NCI-H2227 (cell line): ENCODE results near the gene MAOB.

ENCODE experiments used
- DNase-seq: peaks from one replicate; lab custom pipeline; 2025; ENCODE audit not compliant: unreplicated experiment; lab: John Stamatoyannopoulos, UW

Gene MAOB

GRCh38 chrX:43861750-43862149 lies 20.5 kb downstream of the MAOB start:
- DNase-seq, result no peak

DNA sequence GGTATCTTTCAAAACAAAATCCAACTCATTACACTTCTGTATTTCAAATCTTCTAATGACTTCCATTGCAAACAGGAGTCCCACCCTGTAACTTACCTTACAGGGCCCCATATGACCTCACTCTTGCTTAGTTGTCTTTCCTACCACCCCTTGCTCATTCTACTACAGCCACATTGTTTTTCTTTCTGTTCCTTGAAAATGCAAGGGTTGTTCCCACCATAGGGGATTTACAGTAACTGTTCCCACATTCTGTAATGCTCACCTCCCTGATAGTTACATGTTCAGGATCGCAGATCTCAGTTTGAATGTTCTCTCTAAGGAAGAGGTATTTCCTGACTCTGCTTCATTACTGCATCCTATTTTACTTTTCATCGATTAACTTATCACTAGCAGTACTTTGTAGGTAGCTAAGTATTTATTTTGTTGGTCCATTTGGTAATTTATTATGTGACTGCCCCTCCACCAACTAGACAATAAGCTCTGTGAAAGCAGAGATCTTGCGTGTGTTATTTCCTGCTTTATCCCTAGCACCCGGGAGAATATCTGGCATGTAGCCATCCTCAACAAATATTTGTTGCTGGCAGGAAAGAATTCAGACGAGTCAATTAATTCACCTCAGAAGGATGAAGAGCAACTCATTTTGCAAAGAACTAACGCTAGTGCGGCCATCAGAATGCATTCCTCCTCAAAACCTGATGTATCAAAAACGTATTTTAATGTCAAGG lies 21.4 kb downstream of the MAOB start:
- peak; percentile 14 for DNase-seq

DNA sequence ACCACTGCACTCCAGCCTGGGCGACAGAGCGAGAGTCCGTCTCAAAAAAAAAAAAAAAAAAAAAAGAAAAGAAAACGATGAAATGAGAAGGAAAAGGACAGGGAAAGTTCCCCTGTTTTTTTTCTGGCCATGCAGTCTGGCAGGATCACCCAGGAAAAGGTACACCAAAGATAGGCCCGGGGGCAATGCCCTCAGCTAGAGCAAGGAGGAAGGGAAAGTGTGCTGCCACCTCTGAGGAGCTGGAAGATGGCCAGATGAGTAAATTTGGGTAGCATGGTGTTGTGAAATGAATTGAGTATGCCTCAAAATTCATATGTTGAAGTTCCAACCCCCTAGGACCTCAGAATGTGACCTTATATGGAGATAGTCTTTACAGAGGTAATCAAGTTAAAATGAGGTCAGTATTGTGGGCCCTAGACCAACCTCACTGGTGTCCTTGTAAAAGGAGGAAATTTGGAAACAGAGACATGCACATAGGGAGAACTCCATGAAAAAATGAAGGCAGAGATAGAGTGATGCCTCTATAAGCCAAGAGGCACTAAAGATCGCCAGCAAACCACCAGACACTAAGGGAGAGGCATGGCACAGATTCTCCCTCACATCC lies 28.9 kb downstream of the MAOB start:
- DNase-seq, result no peak

DNA sequence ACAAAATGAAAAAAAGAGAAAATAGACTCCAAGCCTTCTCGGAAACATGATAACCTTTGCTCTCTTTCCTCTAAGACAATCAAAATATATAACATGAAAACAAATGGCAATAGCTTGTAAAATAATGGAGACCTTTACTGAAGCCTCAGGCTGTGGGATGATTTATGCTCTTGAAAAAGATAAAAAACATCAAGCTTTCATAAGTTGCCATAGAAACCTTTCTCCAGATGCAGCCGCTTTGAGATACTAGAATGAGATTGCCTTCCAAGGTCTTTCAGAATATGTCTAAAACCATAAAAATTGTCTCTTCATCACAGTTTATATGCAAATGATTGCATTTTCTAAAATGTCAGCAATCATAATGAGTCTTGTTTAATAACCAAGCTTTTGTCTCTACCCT lies 31.6 kb downstream of the MAOB start:
- peak; percentile 16 for DNase-seq

GRCh38 chrX:43849173-43849572 lies 33.1 kb downstream of the MAOB start:
- no peak for DNase-seq

GRCh38 chrX:43847352-43847751 lies 34.9 kb downstream of the MAOB start:
- DNase-seq, result no peak

GRCh38 chrX:43846558-43846957 lies 35.7 kb downstream of the MAOB start:
- no peak for DNase-seq

DNA sequence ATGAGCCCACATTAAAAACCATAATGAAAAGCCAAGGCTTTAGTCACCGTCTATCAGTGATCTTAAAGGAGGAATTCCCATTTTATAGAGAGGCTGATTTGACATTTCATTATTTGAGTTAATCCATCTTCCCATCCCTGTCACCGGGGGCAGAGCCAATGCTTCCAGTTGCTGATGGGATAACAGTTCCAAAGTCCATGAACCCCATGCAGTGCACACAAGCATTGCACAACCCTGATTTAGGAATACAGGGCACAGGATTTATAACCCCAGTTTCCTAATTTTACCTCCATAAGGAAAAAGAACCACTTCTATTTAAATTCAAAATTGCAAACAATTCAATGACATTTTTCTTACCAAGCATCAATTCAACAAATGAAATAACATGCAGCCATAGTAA lies 36.5 kb downstream of the MAOB start:
- DNase-seq, result no peak

DNA sequence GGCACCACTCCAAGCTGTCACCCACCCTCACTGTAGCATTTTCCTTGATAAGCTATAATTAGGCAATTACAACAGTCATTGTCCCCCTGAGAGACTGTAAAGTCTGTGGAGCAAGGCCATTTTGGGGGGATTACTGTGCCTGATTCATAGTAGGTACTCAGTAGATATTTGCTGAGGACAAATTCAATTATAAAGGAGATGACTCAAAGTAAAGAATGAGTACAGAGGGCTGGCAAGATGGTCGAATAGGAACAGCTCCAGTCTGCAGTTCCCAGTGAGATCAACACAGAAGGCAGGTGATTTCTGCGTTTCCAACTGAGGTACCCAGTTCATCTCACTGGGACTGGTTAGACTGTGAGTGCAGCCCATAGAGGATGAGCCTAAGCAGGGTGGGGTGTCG lies 42.0 kb downstream of the MAOB start:
- peak; percentile 19 for DNase-seq

- peak; percentile 42 for DNase-seq
These were observed 45.6 kb downstream of the MAOB start for GRCh38 chrX:43836435-43837184.

- no peak for DNase-seq
These were observed 46.7 kb downstream of the MAOB start for GRCh38 chrX:43835559-43835958.

DNA sequence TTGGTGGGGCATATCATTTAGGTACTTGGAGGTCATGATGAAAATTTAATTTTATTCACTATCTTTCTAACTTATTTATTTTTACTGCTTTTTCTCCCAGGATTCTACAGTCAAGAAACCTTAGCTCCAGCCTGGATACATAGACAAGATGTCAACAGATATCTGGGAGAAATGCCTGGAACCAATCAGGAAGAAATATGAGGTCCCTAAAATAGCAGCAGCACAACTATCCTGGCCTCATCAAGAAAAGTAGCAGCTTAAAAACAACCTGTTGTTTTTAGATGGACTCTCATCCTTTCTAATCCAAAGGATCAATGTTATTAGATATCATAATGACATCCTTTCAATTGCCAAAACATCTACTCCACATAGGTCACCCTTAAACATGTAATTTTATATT lies 54.5 kb downstream of the MAOB start:
- no peak for DNase-seq

DNA sequence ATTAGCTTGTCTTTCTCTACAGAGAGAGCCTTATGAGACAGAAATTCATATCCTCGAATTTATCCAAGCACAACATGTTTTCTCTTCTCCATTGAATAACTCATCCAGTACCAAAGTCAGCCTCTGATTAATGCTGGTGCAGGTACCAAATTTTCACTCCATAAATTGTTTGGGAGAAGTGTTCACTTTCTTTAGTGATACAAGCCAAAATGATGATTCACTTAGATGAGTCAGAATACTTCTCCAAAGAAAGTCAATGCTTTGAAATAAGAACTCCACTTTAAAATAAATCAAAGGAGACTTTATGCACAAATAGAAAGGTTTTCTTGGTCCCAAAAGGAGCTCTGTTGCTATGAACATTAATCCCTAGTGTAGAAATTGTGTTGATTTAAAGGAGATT lies 60.2 kb downstream of the MAOB start:
- no peak for DNase-seq

DNA sequence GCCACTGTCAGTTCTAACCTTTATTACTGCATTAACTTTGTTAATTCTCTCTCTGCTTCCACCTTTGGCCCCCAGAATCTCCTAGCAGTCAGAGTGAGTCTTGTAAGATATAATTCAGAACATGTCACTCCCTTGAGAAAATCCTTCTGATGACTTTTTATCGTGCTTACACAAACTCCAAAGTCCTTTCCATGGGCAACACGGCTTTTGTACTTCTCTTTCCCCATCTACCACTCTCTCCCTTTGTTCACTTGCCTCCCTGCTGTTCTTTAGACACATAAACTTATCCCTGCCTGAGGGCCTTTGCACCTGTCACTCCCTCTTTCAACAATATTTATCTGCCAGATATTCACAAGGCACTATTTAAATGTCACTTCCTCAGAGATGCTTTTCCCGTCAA lies 64.8 kb downstream of the MAOB start:
- no peak for DNase-seq

- no peak for DNase-seq
These were observed 67.0 kb downstream of the MAOB start for GRCh38 chrX:43815209-43815608.

- peak; percentile 21 for DNase-seq
These were observed 68.4 kb downstream of the MAOB start for GRCh38 chrX:43813898-43814297.

- DNase-seq, result no peak
These were observed 68.9 kb downstream of the MAOB start for GRCh38 chrX:43813319-43813718.

GRCh38 chrX:43809463-43809862 lies 72.8 kb downstream of the MAOB start:
- DNase-seq, result no peak

- no peak for DNase-seq
These were observed 74.0 kb downstream of the MAOB start for GRCh38 chrX:43808231-43808630.

DNA sequence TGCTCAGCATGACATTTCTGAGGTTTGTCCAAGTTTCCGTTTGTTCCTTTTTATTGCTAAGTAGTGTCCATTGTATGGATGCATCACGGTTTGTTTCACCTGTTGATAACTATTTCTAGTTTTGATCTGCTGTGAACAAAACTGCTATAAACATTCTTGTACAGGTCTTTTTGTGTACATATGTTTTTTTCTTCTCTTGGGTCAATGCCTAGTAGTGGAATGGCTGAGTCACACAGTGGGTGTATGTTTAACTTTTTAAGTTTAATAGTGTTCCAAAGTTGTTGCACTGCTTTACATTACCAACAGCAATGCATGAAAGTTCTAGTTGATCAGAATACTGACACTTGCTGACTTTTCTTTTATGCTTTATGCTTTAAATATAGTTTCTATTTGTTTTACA lies 76.7 kb downstream of the MAOB start:
- DNase-seq, result no peak

GRCh38 chrX:43804021-43804420 lies 78.2 kb downstream of the MAOB start:
- no peak for DNase-seq

- no peak for DNase-seq
These were observed 96.2 kb downstream of the MAOB start for GRCh38 chrX:43785930-43786591.
